ENCODE measurements around the gene ARHGEF11. TPM values are rescaled to one million over a fixed set of nuclear protein-coding genes. Genes with fewer than 3 reads are reported as not detected.

ARHGEF11 gene
- total RNA-seq, 2 experiments from 2014 or later = 1.4 to 1.8 TPM

- peaks cover 20% of the 10 kb centered on the region for H3K27me3 Mint-ChIP-seq
- CTCF ChIA-PET = interaction anchor here (0.9 to 1.3 kb wide), 3 partner anchors 39 to 172 kb away, joined by 3 to 4 read pairs (median 3); no protein-coding TSS in a partner anchor
- no peaks in the 10 kb centered on the region for H3K36me3 Mint-ChIP-seq (ENCODE audit: low read depth)
- no peak overlapping the region for H3K4me3 Mint-ChIP-seq
- no peak for DNase-seq
- no peaks in the 10 kb centered on the region for H3K4me1 Mint-ChIP-seq (ENCODE audit: low read depth)
- H3K27ac Mint-ChIP-seq = no peak overlapping the region
- intact Hi-C loops (cut with micrococcal nuclease) = no loop called here
- no peaks in the 10 kb centered on the region for H3K9me3 Mint-ChIP-seq
- POLR2A ChIA-PET = no interaction called here
- no peak for TF ChIP-seq CTCF (IDR thresholded peaks at IDR 0.05)
- ATAC-seq = no peak
Observed at GRCh38 chr1:157000686-157001085, 44.9 kb downstream of the ARHGEF11 start.

GRCh38 chr1:156999596-157000320 lies 45.8 kb downstream of the ARHGEF11 start:
- no peak for TF ChIP-seq CTCF (IDR thresholded peaks at IDR 0.05)
- Mint-ChIP-seq H3K27ac (no peak overlapping the region), H3K4me1 (ENCODE audit: low read depth) (no peaks in the 10 kb centered on the region), H3K9me3 (no peaks in the 10 kb centered on the region), H3K36me3 (ENCODE audit: low read depth) (no peaks in the 10 kb centered on the region), H3K27me3 (peaks cover 21% of the 10 kb centered on the region), H3K4me3 (no peak overlapping the region)
- ChIA-PET CTCF (interaction anchor here (1.2 to 1.3 kb wide), 2 partner anchors 38 to 172 kb away, joined by 3 read pairs; no protein-coding TSS in a partner anchor), POLR2A (no interaction called here)
- intact Hi-C loops (cut with micrococcal nuclease) = no loop called here
- DNase-seq (no peak), ATAC-seq (no peak)

- POLR2A ChIA-PET = no interaction called here
- peaks cover 23% of the 10 kb centered on the region for H3K27me3 Mint-ChIP-seq
- TF ChIP-seq CTCF (IDR thresholded peaks at IDR 0.05) = no peak
Observed at GRCh38 chr1:156998840-156999500, 46.6 kb downstream of the ARHGEF11 start.

GRCh38 chr1:156998301-156998700 lies 47.2 kb downstream of the ARHGEF11 start:
- TF ChIP-seq CTCF (IDR thresholded peaks at IDR 0.05) = no peak
- H3K4me1 Mint-ChIP-seq (ENCODE audit: low read depth) = no peaks in the 10 kb centered on the region
- peaks cover 23% of the 10 kb centered on the region for H3K27me3 Mint-ChIP-seq
- intact Hi-C loops (cut with micrococcal nuclease) = no loop called here
- H3K36me3 Mint-ChIP-seq (ENCODE audit: low read depth) = no peaks in the 10 kb centered on the region
- no peak overlapping the region for H3K4me3 Mint-ChIP-seq
- H3K27ac Mint-ChIP-seq = no peak overlapping the region
- ChIA-PET POLR2A (no interaction called here), CTCF (no interaction called here)
- DNase-seq (no peak), ATAC-seq (no peak)
- no peaks in the 10 kb centered on the region for H3K9me3 Mint-ChIP-seq

More at GRCh38 chr1:156998840-156999500, 46.6 kb downstream of the ARHGEF11 start:
- H3K4me3 Mint-ChIP-seq = no peak overlapping the region
- intact Hi-C loops (cut with micrococcal nuclease) = no loop called here
- ATAC-seq (no peak), DNase-seq (no peak)
- H3K27ac Mint-ChIP-seq = no peak overlapping the region
- no peaks in the 10 kb centered on the region for H3K36me3 Mint-ChIP-seq (ENCODE audit: low read depth)
- no peaks in the 10 kb centered on the region for H3K4me1 Mint-ChIP-seq (ENCODE audit: low read depth)
- CTCF ChIA-PET = no interaction called here
- H3K9me3 Mint-ChIP-seq = no peaks in the 10 kb centered on the region

- peaks cover 17% of the 10 kb centered on the region for H3K27me3 Mint-ChIP-seq
- TF ChIP-seq CTCF (IDR thresholded peaks at IDR 0.05) = no peak
- intact Hi-C loops (cut with micrococcal nuclease) = no loop called here
Observed at GRCh38 chr1:156995412-156995811, 50.1 kb downstream of the ARHGEF11 start.

More at GRCh38 chr1:156995412-156995811, 50.1 kb downstream of the ARHGEF11 start:
- Mint-ChIP-seq H3K9me3 (no peaks in the 10 kb centered on the region), H3K36me3 (ENCODE audit: low read depth) (no peaks in the 10 kb centered on the region), H3K27ac (no peak overlapping the region), H3K4me3 (no peak overlapping the region), H3K4me1 (ENCODE audit: low read depth) (no peaks in the 10 kb centered on the region)
- POLR2A ChIA-PET = no interaction called here
- no peak for DNase-seq
- no peak for ATAC-seq
- CTCF ChIA-PET = interaction anchor here (1.1 kb wide), 1 partner anchor 94 kb away, joined by 3 read pairs; no protein-coding TSS in a partner anchor

Measured in activated CD8-positive, alpha-beta T cell treated with anti-CD3 and anti-CD28 coated beads for 36 hours (primary cell).